Stimulated activated CD4-positive, alpha-beta T cell treated with anti-CD3 and anti-CD28 coated beads, Interleukin-4, amount 100 ng/mL, for 24 hours (primary cell): Measurements from ENCODE around the gene TTLL11.
A peak's percentile ranks its signal among the peaks of the same experiment; 100 is the strongest.
"Not testable (repeated sequence)": the region's sequence is repeated elsewhere in the genome, so short reads cannot be mapped to it uniquely, and the experiment has no call there.

ENCODE experiments used
- DNase-seq: peaks from one replicate; pipeline ENCODE4 v3.0.0-alpha.2; 2020

TTLL11 gene

DNA sequence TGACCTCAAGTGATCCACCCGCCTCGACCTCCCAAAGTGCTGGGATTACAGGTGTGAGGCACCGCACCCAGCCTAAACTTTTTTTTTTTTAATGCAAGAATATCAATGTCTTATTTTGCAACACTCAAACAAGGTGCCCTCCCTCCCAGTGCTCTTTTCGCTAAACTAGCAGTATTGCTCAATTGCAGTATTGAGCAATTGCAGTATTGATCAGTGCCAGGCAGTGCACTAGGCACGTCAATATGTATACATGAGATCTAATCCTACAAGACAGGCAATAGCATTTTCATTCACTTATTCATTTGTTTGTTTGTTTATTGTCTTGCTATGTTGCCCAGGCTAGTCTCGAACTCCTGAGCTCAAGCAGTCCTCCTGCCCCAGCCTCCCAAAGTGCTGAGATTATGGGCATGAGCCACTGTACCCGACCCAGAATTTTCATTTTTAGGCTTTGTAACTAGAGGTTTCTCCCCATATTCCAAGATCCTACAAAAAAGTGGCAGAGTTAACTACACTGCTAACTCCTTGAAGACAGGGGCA lies 94.5 kb downstream of the TTLL11 start:
- no peak for DNase-seq

DNA sequence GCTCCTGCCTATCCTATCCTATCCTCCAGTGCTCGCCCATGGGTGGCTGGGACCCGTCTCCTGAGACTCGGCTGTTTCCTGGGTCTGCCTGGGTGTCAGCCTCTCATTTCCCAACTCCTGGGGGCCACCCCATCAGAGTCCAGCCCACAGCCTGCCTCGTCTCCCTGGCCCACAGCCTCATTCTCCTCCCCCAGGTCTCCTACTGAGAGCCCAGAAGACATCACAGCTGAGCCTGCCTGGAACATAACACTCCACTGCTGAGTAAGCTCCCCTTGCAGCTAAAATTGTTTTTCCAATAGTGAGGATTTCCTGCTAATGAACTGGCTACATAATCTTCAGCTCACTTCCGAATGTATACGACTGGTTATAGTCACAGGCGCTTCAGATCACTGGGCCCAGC lies 95.3 kb downstream of the TTLL11 start:
- no peak for DNase-seq

DNA sequence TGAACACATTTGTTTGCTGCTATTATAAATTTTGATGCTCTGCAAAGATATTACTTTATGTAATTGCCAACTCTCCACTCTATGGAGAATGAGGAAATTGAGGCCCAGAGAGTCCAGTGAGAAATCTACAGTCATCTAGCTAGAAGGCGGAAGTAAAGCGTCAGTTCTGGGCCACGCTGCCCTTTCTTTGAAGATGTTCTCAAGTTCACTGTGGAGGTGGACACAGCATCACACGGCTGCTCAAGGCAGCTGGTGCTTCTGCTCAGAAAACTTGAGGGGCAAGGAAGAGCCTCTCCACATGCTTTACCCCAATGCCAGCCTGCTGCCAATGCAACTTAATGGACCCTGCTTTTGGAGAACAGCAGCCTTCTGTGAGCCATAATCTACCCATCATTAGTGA lies 96.3 kb downstream of the TTLL11 start:
- no peak for DNase-seq

DNA sequence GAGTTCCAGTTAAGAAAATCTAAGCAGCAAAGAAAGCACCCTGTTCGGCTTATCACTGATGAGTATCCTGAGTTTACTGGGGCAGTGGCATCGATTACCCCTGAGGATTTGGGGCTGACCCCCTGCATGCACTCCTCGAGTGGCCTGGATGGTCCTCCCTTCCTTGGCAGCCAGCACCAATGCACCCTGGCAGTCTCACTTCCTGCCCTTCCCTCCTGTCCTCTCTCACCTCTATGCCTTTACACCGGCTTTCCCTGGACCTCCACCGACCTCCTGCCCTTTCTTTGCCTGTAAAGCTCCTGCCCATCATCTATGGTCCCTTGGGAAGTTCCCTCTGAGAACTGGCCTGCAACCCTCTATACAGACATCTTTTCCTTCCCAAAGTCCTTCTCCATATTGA lies 97.1 kb downstream of the TTLL11 start:
- no peak for DNase-seq

DNA sequence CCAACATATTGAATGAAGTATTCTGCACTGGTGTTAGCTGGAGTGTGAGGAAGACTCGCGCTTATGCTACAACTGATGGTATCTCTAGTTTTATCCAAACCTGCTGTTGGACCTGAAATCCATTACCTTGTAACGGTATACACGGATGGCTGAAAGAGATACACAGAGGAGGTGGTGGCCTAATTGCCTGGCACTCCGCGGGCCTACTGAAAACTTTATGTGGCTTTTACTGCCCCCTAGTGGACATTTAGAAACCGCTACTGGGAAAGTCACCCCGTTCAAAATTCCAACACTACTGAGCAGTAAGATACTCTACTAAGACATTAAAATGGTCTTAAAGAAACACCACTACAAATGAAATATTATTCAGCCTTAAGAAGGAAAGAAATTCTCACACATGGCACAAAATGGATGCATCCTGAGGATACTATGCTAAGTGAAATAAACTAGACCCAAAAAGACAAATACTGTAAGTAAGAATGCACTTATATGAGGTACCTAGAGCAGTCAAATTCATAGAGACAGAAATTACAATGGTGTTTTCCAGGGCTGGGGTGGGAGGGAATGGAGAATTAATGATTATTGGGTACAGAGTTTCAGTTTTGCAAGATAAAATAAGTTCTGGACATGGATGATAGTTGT lies 100.4 kb downstream of the TTLL11 start:
- DNase-seq = peak; percentile 44

DNA sequence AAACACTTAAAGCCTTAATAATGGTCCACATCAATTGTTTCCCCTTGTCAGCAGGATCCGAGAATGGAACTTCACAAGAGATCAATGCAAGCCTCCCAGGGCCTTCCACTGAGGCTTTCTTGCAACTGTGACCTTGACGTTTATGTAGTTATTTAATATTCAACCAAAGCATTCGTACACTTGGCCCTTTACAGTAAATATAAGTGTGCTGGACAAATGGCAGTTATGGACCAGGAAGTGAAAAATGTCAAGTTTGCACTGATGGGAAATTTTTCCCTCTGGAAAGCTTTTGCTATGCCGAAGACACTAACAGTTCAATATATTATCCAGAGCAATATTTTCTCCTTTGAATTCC lies 101.8 kb downstream of the TTLL11 start:
- DNase-seq = no peak

DNA sequence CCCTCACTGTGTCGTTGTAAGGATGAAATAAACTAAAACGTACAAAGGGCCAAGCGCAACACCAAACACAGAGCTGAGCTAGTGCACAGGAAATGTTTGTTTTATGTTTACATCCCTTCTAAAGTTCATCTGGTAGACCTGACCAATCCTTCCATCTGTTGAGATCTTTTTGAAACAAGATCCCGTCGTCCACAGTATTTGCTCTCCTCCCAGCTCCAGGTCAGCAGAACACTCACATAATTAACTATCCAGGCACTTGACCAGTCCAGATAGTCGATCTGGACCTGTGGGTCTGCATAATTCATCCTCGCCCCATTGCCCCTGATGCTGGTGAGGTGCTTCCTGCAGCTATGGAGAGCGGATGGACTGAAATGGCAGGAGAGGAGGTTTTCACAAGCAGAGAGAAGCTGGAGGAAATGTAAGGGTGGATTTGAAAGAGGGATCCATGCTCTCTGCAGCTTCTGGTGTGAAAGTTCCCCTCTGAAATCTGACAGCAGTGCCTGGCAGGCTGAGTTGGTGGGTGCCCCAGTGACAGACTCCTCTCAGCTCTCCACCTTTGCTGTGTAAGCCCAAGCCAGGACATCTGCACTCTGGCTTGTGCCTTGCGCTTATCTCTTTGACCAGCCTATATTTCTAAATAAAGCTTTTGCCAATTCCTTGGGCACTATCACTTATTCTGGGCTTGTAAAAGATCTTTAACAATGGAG lies 102.4 kb downstream of the TTLL11 start:
- DNase-seq = no peak

DNA sequence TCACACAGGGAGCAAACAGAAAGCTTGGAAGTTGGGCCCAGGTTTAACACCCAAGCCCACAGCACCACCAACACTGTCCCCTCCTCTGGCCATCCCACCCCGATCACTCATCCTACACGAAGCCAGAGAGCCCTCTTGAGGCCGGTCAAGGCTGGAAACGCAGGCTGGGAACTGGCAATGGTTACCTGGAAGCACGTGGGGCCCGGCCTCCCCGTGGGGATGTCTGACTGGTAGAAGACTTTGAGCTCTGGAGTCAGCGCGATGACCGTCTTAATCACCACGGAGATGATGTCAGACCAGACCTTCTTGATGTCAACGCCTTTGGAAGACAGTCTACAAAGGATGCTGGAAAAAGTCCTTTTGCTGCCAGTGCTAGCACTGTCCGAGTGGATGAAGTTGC lies 104.1 kb downstream of the TTLL11 start:
- DNase-seq = no peak

DNA sequence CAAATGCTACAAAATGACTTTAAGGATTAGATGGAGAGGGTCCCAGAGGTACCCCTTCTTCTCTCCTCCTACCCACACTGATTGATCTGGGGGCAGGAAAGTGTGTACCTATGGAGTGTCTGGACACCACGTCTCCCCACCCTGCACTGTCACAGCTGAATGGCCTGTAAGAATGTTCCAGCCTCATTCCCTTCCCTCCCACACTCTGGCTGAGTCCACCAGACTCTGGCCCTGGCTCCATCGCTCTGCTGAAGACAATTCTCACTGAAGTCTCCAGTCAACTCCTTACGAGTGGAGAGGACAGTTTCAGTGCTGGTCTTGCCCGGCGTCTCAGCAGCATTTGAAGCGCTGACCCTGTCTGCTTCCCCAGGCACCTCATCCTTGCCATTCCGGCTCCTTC lies 105.8 kb downstream of the TTLL11 start:
- DNase-seq = no peak

DNA sequence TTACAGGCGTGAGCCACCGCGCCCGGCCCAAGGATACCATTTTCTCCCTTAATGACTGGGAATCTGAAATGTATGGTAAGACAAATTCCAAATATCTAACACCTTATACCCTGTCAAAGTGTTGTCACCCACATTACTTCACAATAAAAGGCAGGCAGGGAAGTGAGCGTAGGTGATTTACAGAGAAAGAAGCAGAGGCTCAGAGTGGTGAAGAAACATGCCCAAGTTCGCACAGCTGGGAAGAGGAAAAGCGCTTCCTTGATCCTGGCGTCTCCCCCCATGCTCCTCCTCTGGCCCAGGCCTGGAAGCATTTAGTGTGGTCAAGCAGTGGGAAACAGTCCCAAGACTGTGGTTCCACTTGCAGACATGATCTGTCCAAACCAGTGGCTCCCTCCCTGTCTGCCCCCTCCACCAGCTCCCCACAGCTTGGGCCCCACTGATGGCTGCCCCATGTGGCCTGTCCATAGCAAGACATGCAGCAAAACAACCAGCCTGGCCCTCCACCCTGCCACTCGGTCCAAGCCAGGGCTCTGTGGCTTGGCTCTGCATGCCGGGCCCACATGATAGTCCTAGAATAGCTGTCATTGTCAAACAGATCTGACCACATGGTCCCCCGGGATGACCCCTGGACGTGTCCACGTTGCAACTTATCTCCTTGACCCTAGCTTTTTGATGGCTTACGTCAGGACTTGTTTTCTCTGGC lies 107.2 kb downstream of the TTLL11 start:
- DNase-seq = no peak

DNA sequence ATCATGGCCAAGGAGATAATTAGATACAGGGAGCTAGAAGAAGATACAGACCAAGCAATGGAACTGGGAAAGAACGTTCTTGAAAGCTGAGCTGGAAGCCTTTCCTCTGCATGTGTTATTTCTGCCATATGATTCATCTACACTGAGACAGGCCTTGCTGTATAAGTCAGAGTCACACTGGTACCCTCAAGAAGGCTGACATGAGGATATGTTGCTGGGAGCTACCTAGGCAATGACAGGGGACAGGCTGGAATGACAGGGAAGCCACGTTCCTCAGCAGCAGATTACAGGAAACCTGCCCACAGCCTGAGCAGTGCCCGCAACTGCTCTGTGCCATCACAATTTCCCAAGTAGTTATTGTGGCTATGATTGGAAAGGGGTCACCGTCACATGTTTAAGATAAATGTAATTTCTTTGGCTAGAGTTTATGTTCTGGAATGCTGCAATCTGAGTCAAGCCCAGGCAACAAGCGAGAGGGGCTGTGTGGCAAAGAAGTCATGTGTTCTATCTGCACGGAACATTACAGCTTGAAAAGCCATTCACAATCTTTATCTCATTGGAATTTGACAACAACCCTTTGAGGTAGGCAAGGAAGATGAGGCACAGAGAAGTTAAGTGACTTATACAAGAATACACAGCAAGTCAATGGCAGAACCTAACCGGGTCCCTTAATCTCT lies 108.2 kb downstream of the TTLL11 start:
- no peak for DNase-seq

DNA sequence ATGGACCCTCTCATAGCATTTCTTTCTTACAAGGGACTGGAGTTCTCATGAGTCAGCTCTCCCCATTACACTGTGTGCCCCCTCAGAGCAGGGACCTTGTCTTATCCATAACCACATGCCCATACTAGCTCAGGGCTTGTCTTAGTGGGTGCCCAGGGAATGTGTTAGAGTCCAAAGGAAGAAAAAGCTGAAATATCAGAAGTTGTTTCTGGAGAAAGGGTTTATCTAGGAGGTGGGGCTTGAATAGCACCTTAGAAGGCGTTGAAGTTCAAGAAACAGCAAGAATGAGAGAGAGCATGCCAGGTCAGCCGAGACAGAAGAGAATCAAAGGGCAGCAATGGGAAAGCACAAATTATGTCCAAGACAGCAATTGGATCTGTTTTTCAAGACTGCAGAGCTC lies 109.4 kb downstream of the TTLL11 start:
- DNase-seq = no peak

DNA sequence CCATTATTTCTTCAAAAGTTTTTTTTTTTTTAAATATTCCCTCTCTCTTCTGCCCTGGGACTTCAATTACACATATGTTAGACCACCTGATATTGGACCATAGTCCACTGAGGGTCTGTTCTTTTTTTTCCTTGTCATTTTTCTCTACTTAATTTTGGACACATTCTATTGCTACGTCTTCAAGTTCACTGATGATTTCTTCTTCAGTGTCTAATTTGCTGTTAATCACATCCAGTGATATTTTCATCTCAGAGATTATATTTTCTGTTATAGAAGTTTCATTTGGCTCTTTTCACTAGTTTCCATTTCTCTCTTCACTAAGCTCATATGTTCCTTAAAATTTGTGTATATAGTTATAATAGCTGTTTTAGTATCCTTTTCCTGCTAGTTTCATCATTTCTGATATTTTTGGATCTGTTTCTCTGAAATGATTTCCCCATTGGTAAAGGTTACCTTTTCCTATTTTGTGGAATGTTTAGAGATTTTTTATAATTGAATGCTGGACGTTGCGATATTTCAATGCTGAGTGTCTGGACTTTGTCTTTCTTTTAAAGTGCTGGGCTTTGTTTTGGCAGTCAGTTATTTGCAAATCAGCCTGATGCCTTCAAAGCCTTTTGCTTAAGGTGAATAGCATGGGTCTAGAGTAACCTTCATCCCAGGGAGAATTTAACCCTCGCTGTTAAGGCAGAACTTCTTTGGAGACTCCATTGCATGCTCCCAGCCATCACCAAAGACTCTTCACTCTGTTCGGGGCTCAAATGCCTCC lies 111.8 kb downstream of the TTLL11 start:
- DNase-seq = no peak

DNA sequence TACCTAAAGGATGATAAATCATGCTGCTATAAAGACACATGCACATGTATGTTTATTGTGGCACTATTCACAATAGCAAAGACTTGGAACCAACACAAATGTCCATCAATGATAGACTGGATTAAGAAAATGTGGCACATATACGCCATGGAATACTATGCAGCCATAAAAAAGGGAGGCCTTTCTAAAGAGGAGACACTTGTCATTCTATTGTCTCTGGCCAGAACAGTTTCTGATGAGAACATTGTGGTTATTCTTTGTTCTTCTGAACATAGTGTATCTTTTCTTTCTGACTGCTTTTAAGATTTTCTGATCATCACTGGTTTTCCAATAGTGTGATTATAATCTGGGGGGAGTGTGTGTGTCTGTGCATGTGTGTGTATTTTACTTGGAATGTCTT lies 112.4 kb downstream of the TTLL11 start:
- DNase-seq = not testable (repeated sequence)

DNA sequence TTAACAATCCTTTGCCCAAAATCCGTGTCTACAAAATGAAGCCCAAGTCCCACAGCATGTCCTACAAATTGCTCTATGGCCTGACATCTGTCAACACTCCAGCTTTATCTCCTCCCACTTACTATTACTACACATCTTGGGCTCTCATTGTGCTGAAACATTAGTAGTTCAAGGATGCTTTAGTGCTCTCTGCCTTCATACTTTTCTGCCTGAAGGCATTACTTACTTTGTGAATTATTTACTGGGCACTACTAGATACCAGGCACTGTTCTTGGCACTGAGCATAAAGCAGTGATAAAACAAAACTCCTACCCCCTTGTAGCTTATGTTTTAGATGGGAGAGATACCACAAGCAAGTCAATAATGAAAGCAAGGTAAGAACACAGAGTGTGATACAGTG lies 113.4 kb downstream of the TTLL11 start:
- no peak for DNase-seq

DNA sequence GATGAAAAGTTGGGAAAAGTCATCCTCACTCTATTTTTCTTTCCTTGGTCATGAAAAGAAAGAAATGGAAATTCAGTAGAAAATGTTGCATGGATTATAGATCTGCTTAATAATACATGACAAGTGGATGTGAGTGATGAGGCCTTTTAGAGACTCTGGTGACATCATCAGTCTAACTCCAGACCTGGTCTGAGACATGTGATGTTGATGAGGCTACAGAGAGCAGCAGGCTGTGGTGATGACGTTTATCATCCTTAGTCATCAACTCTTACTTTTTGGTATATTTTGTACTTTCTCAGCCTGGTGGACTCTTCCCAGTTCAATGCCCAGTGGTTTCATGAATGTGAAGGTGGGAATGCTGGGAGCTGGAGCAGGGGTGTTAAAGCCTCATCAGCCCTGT lies 116.4 kb downstream of the TTLL11 start:
- DNase-seq = no peak

DNA sequence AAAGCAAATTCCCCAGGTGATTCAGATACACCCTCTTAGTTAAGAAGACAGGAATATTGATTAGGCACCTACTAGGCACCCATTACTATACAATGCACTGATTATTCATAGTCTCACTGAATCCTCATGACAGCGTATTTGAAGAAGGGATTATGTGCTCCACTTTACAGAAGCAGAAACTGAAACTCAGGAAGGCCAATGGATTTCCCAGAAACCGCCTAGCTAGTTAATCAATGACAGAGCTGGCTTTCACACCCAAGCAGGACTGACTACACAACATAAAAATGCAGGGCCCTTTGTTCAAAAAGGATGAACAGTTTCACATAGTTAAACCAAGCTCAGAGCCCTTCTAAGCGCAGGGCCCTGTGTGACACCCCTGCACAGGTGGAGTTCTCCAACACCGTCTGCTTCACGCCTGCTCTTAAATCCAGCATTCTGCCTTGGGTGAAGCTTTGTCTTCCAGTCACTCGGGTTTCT lies 117.3 kb downstream of the TTLL11 start:
- no peak for DNase-seq

DNA sequence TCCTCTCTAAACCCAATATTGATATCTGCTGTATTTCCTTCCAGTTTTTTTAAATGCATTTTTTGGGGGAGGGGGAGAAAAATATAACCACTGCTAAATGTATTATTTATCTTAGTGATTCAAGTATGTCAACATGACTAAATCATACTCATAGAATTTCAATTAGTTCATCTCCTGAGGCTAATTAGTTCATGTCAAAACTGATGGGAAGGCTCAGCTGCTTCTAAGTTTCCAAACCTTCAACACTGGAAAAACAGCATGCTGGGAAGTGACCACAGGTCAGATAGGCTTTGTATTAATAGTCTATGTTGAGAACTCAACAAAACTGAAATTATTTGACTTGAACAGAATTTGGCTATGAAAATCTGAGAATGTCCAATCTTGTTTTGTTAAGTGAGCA lies 118.7 kb downstream of the TTLL11 start:
- DNase-seq = no peak

DNA sequence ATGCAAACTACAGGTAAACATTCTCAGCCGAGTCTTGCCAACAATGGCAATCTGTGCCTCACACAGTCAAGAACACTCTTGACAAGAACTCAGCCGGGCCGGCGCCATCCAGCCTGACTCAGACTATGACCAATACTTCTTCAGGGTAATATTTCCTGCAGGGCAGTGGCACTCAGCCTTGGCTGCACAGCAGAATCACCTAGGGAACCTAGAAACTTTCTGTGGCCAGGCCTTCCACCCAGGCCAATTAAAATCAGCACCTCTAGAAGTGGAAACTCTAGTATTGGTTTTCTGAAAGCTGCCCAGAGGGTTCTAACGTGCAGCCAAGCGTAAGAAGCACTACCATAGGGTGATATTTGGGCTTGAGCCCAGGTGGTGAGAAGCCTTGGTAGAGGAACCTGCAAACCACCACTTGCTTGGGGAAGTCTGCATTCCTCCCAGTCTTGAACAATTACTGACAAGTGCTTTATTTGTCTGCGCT lies 120.6 kb downstream of the TTLL11 start:
- no peak for DNase-seq

DNA sequence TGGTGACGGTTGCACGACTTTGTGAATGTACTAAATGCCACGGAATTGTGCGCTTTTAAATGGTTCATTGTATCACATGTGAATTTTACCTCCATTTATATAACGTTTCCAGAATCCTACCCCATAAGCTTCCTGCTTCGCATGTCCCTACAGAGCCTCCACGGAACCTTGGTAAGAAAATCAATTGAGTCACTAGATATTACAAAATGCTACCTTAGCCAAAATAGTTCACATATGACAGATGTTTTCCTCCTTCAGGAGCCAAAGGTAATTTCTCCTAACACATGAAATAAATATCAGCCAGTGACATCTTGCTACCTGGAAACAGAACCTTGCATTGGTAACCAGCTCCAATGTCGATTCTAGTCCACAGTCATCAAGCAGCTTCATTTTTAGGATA lies 125.1 kb downstream of the TTLL11 start:
- no peak for DNase-seq

DNA sequence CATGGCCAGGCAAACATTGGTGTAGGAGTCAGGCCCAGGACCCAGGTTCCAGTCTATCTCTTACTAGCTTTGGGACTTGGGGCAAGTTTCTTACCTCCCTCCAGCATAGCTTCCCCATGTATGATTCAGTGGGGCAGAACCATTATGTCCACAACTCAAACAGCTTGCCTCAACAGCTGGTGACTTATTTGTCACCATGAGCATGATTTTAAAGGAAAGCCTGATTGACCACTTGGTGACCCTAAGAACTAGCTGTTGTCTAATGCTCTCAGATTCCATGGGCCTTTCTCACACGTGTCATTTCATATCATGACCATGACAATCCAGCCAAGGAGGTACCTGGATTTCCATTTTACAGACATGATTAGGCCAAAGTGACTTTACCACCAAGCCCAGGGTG lies 126.4 kb downstream of the TTLL11 start:
- no peak for DNase-seq

DNA sequence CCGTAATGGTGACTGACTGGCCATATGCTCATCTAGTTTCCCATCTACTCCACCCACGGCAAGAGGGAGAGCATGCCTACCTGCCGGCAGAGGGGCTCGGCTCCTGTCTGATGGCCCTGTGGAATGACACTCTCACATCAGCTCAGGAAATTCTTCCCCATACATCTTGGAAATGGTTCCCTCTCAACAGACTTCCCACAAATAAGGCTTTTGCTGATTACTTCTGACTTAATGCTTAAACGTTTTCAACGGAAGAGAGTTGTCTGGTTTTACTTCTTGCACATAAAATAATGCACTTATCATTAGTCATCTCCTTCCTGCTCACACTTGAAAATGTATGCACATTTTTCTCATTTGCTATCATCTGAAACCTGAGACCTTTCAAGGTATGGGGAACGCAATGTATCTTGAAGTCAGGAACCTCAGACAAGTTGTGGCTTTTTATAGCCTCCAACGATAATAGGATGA lies 129.5 kb downstream of the TTLL11 start:
- no peak for DNase-seq
